ENCODE data around the gene MEI1. TPM values are rescaled to one million over a fixed set of nuclear protein-coding genes. Genes with fewer than 3 reads are reported as not detected.
A peak's percentile ranks its signal among the peaks of the same experiment; 100 is the strongest.
"Not testable (repeated sequence)": the region's sequence is repeated elsewhere in the genome, so short reads cannot be mapped to it uniquely, and the experiment has no call there.

Gene MEI1
- total RNA-seq, 1 donor from 2014 or later = 0.08 TPM

GRCh38 chr22:41819257-41819656 is 120.0 kb downstream of the MEI1 start:
- DNase-seq (ENCODE audit: low read depth) = no peak

- no peak for DNase-seq (ENCODE audit: low read depth)
Observed at GRCh38 chr22:41820447-41820846, 121.1 kb downstream of the MEI1 start.

- no peak for DNase-seq (ENCODE audit: low read depth)
Observed at GRCh38 chr22:41821471-41822316, 122.4 kb downstream of the MEI1 start.

DNA sequence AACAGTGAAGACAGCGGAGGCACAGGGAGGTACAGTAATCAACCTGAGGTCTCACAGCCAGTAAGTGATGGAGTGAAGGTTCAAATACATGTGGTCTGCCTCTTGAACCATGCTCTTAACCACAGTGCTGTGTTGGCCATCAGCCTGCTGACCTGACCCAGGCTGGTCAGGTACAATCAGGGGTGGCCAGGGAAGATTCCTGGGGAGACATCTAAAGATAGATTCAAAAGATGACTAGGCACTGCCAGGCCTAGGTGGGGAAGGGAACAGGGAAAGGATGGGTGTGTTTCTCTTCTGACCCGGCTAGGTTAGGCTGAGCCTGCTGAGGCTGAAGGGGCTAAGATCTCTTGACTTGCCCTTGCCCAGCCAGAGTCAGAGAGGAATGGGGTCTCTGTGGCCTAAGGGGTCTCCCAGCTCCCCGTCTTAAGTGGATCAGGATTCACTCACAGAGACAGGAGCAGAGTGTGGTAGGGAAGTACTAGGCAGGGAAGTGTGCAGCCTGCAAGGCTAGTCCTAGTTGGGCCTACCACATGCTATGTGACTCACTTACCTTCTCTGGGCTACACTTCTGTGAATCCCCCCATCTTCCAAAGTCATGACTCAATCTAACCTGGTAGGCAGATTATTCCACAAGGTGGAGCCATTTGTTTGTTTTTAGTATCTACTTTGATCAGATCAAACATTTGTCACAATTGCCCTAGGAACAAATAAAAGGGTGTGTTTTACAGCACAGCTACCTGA is 123.2 kb downstream of the MEI1 start:
- peak; percentile 79 for DNase-seq (ENCODE audit: low read depth)

GRCh38 chr22:41823797-41824196 is 124.5 kb downstream of the MEI1 start:
- DNase-seq (ENCODE audit: low read depth) = no peak

DNA sequence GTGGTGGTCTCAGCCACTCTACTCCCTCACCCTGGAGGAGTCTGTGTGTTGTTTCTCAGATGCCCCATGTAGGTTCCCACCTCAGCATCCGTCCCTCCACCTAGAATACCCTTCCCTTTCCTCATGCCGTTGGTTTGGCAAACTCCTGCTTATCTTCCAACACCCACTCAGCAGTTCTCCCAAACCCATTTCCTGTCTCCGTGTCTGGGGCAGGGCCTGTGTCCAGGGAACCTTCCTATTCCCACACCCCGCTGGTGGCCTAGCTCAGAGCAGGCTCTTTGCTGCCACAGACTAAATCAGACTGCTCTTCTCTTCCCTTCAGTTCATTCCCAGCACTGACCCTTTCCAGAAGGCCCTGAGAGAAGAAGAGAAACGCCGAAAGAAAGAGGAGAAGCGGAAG is 126.1 kb downstream of the MEI1 start:
- no peak for DNase-seq (ENCODE audit: low read depth)

DNA sequence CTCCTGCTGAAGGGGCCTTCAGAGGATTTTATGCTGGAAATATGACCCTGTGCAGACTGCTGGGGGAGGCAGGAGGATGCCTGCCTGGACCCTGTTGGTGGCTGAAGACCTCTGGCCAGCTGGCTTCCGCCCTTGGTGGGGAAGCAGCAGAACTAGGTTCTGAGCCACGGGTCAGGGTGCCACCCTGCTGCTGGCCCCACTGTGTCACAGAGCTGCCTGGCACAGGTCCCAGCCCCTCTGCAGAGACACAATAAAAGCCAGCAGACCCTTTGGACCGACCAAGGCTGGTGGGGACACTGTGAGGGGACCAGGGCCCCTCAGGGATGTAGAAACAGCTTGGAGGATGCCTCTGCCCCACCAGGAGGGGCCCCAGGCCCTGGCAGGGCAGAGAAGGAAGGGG is 126.7 kb downstream of the MEI1 start:
- no peak for DNase-seq (ENCODE audit: low read depth)

- DNase-seq (ENCODE audit: low read depth) = peak; percentile 63
Observed at GRCh38 chr22:41826430-41827383, 127.4 kb downstream of the MEI1 start.

DNA sequence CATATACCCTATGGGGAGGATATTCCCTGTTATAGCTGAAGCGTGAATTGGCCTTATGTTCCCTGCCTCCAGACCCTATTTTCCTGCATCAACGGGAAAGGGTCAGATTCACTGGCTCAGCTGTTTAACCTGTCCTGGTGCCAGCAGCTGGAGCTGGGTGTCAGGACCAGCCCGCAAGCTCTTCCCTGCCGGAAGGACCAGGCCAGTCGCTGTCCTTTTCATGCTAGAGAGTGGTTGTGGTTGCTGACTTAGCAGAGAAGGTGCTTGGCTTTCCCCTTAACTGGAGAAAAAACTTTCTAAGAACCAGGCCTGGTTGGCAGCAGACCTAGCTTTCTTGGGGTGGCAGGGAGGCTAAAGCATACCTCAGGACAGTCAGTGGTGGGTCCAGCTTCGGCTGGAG is 128.4 kb downstream of the MEI1 start:
- DNase-seq (ENCODE audit: low read depth) = peak; percentile 73

- DNase-seq (ENCODE audit: low read depth) = no peak
Observed at GRCh38 chr22:41828516-41828915, 129.2 kb downstream of the MEI1 start.

DNA sequence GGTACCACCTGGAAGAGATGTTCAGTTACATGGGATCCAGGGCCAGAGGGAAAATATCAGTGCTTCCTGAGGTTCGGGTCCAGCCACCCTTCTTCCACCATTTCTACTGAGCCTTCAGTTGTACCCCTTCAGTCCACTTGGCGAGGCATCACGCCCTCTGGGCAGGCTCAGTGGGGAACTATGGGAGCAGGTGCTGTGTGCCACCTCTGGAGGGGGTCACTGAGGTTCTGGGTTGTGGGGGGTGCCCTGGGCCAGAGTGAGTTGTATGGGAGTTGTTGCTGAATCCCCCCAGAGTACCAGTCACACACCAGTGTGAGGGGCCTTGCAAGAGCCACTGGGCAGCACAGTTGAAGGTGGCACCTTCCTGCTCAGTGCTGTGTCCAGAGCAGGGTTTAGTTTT is 130.9 kb downstream of the MEI1 start:
- no peak for DNase-seq (ENCODE audit: low read depth)

GRCh38 chr22:41831383-41831782 is 132.1 kb downstream of the MEI1 start:
- peak; percentile 57 for DNase-seq (ENCODE audit: low read depth)

DNA sequence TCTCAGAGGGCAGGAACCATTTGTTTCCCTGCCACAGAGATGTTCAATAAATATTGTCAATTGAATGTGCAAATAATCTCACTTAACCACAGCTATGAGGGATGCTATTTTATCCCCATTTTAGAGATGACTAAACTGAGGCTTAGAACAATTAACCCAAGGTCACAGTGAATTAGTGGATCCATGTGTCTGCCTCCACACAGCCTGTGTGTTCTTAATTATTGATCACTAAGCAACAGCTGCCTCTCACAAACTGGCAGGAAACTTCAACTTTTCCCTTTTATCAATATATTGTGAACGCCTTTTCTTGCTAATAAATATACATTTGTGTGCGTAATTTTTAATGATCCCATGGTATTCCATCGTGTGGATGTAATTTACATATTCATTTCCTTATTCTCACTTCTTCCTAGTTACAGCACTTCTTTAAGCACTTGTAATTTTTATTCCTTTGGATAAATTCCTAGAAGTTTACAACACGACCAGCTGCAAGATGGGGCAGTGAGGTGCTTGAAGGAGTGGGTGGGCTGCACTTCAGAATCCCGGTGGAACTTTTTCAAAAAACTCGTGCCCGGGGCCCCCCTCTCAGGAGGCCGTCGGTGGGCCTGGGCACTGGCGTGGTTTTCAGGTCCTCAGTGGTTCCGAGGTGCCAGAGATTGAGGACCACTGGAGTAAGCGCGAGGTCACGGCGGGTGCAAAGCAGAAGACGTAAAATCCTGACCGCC is 132.7 kb downstream of the MEI1 start:
- DNase-seq (ENCODE audit: low read depth) = peak; percentile 28

GRCh38 chr22:41832553-41833368 is 133.5 kb downstream of the MEI1 start, which contains the start of gene SREBF2:
Gene SREBF2, plus strand, starts transcription at chr22:41833105. Its CDS starts 166 bp downstream, at chr22:41833271.
- DNase-seq (ENCODE audit: low read depth) = peak; percentile 100

- peak; percentile 79 for DNase-seq (ENCODE audit: low read depth)
Observed at GRCh38 chr22:41833369-41834004, 134.2 kb downstream of the MEI1 start.

- no peak for DNase-seq (ENCODE audit: low read depth)
Observed at GRCh38 chr22:41834005-41834944, 135.0 kb downstream of the MEI1 start.

DNA sequence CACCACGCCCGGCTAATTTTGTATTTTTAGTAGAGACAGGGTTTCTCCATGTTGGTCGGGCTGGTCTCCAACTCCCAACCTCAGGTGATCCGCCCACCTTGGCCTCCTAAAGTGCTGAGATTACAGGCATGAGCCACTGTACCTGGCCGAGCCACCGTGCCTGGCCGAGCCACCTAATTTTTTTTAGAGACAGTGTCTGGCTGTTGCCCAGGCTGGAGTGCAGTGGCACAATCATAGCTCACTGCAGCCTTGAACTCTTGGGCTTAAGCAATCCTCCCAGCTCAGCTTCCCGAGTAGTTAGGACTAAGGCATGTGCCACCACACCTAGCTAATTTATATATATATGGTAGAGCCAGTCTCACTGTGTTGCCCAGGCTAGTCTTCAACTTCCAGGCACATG is 136.2 kb downstream of the MEI1 start:
- not testable (repeated sequence) for DNase-seq (ENCODE audit: low read depth)

DNA sequence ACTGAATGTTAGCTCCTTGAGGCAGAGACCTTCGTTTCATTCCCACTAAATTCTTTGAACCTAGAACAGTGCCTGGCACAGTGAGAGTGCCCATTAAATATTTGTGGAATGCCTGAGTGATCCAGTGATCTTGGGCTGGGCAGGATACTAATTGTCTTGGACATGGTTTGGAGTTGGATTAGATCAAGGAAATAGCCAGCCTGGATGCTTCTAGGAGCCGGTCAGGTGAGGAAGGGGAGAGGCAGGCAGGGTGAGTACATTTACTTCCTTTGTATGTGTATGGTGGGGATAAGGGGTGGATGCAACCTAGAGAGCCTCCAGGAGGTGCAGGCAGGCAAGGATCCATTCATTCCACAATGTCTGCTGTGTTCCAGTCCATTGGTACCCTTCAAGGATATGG is 137.2 kb downstream of the MEI1 start:
- no peak for DNase-seq (ENCODE audit: low read depth)
